ENCODE data around the gene PKN2.
"Not testable (repeated sequence)": the region's sequence is repeated elsewhere in the genome, so short reads cannot be mapped to it uniquely, and the experiment has no call there.

PKN2 gene

DNA sequence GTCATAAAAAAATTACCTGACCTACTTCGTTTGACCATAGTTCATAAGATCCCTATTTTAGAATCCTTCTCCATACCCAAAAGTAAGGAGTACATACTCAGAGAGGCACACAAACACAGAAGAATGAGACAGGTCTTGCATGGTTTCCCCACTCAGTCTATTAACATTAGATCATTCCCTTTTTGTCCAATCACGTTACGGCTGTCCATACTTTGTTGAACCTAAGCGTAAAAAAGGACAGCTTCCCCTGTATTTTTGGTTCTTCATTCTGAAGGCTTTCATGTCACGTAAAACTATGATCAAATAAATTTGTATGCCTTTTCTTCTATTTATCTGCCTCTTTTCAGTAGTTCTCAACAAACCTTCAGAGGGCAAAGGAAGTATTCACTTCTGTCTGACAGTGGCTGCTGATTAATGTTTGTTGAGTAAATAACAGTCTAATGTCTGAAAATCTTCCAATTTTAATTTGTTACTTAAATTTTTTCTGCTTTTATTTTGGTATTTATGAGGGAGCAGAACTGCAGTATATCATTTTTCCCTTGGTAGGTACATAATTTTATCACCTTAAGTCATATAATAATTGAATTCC is 16.4 kb downstream of the PKN2 start:
- Histone ChIP-seq H3K9me2 (replicated peaks; ENCODE audit: low read depth, low read length) (no peaks in the 10 kb centered on the region), H3K4me2 (ENCODE audit: low read depth, low read length, poor library complexity, severe bottlenecking) (no peak overlapping the region), H3K4me1 (ENCODE audit: insufficient read depth, low read length, poor library complexity, severe bottlenecking) (no peaks in the 10 kb centered on the region), H2AFZ (ENCODE audit: low read length) (no peak overlapping the region), H3F3A (ENCODE audit: low read depth) (no peaks in the 10 kb centered on the region), H3K4me3 (ENCODE audit: low read length, poor library complexity, severe bottlenecking) (no peak overlapping the region), H3K79me2 (ENCODE audit: insufficient read depth, low read length) (peaks cover 97% of the 10 kb centered on the region), H3K9me3 (ENCODE audit: insufficient read depth, low read depth, low read length) (no peaks in the 10 kb centered on the region), H3K9ac (ENCODE audit: low read depth, low read length, poor library complexity, severe bottlenecking) (no peak overlapping the region), H3K36me3 (ENCODE audit: insufficient read depth, low read length) (peaks cover 5% of the 10 kb centered on the region; the same call in 1 of the 2 replicates), H3K27me3 (ENCODE audit: insufficient read depth, low read length, poor library complexity, severe bottlenecking) (no peaks in the 10 kb centered on the region), H4K20me1 (ENCODE audit: insufficient read depth, low read length, poor library complexity, severe bottlenecking) (peaks cover 71% of the 10 kb centered on the region)
- no peak for TF ChIP-seq EZH2phosphoT487 (IDR thresholded peaks at IDR 0.05; ENCODE audit: borderline replicate concordance)
- TF ChIP-seq, protein P1, sequence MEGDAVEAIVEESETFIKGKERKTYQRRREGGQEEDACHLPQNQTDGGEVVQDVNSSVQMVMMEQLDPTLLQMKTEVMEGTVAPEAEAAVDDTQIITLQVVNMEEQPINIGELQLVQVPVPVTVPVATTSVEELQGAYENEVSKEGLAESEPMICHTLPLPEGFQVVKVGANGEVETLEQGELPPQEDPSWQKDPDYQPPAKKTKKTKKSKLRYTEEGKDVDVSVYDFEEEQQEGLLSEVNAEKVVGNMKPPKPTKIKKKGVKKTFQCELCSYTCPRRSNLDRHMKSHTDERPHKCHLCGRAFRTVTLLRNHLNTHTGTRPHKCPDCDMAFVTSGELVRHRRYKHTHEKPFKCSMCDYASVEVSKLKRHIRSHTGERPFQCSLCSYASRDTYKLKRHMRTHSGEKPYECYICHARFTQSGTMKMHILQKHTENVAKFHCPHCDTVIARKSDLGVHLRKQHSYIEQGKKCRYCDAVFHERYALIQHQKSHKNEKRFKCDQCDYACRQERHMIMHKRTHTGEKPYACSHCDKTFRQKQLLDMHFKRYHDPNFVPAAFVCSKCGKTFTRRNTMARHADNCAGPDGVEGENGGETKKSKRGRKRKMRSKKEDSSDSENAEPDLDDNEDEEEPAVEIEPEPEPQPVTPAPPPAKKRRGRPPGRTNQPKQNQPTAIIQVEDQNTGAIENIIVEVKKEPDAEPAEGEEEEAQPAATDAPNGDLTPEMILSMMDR (conservative IDR thresholded peaks at IDR 0.05; ENCODE audit: low read length): no peak

DNA sequence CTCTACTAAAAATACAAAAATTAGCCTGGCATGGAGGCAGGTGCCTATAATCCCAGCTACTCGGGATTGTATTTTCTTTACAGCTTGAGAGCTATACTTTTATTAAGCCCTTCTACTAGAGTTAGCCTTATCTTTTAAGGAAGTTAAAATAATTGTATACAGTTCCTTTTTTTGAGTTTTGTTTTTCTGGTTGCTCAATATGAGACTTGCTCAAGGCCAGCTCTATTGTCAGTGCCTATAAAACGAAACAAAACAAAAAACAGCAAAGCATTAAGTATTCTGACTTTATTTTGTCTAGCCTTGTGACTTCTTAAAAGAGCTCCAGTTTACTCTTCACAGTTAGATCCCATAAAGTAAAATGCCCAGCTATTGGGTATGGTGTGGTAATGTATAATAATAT is 17.2 kb downstream of the PKN2 start:
- H2AFZ ChIP-seq (ENCODE audit: low read length): no peak overlapping the region
- H3K9me2 ChIP-seq (replicated peaks; ENCODE audit: low read depth, low read length): no peaks in the 10 kb centered on the region
- peaks cover 11% of the 10 kb centered on the region for H3K36me3 ChIP-seq (ENCODE audit: insufficient read depth, low read length)
- no peaks in the 10 kb centered on the region for H3K27me3 ChIP-seq (ENCODE audit: insufficient read depth, low read length, poor library complexity, severe bottlenecking)
- no peak overlapping the region for H3K4me3 ChIP-seq (ENCODE audit: low read length, poor library complexity, severe bottlenecking)
- no peaks in the 10 kb centered on the region; the same call in 1 of the 2 replicates for H3K9me3 ChIP-seq (ENCODE audit: insufficient read depth, low read depth, low read length)
- peaks cover 71% of the 10 kb centered on the region for H4K20me1 ChIP-seq (ENCODE audit: insufficient read depth, low read length, poor library complexity, severe bottlenecking)
- no peaks in the 10 kb centered on the region for H3F3A ChIP-seq (ENCODE audit: low read depth)
- no peak overlapping the region for H3K4me2 ChIP-seq (ENCODE audit: low read depth, low read length, poor library complexity, severe bottlenecking)
- H3K9ac ChIP-seq (ENCODE audit: low read depth, low read length, poor library complexity, severe bottlenecking): no peak overlapping the region
- peaks cover 97% of the 10 kb centered on the region for H3K79me2 ChIP-seq (ENCODE audit: insufficient read depth, low read length)
- TF ChIP-seq, protein P1 (conservative IDR thresholded peaks at IDR 0.05; ENCODE audit: low read length): no peak
- TF ChIP-seq EZH2phosphoT487 (IDR thresholded peaks at IDR 0.05; ENCODE audit: borderline replicate concordance): no peak
- no peaks in the 10 kb centered on the region for H3K4me1 ChIP-seq (ENCODE audit: insufficient read depth, low read length, poor library complexity, severe bottlenecking)

DNA sequence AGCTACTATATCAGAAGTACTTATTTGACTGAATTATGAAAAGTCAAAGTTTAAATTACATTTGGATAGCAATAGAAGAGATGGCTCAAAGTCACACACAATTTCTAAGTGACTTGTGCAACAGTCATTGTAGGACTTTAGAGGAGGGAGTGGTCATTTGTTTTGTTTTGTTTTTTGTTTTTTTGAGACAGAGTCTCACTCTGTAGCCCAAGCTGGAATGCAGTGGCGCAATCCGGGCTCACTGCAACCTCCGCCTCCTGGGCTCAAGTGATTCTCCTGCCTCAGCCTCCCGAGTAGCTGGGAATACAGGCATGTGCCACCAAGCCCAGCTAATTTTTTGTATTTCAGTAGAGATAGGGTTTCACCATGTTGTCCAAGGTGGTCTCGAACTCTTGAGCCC is 17.7 kb downstream of the PKN2 start:
- H3K4me1 ChIP-seq (ENCODE audit: insufficient read depth, low read length, poor library complexity, severe bottlenecking); H3K9me3 ChIP-seq (ENCODE audit: insufficient read depth, low read depth, low read length); H3K27me3 ChIP-seq (ENCODE audit: insufficient read depth, low read length, poor library complexity, severe bottlenecking); H3F3A ChIP-seq (ENCODE audit: low read depth); H3K9ac ChIP-seq (ENCODE audit: low read depth, low read length, poor library complexity, severe bottlenecking); H3K9me2 ChIP-seq (replicated peaks; ENCODE audit: low read depth, low read length); H3K4me2 ChIP-seq (ENCODE audit: low read depth, low read length, poor library complexity, severe bottlenecking); H3K4me3 ChIP-seq (ENCODE audit: low read length, poor library complexity, severe bottlenecking); H2AFZ ChIP-seq (ENCODE audit: low read length): not testable (repeated sequence)
- H3K36me3 ChIP-seq (ENCODE audit: insufficient read depth, low read length): peaks cover 11% of the 10 kb centered on the region
- H4K20me1 ChIP-seq (ENCODE audit: insufficient read depth, low read length, poor library complexity, severe bottlenecking): peaks cover 70% of the 10 kb centered on the region
- peaks cover 97% of the 10 kb centered on the region for H3K79me2 ChIP-seq (ENCODE audit: insufficient read depth, low read length)

DNA sequence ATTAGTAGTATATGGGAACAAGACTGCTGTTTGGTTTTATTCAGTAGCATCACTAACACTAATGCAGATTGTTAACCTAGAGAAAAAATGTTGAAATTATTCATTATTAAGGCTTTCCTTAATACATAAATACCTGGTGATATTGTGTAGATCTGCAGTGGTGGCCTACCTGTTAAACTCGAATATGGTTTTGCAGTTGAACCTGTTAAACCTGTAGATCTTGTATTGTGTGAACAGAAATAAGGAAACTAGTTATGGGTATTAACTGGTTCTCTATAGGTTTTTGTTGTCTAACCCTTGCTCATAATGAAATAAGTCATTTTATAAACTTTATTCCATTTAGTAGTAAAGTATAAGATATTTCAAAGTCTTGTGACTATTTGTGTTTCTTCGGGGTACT is 23.9 kb downstream of the PKN2 start:
- Histone ChIP-seq H3K4me3 (ENCODE audit: low read length, poor library complexity, severe bottlenecking) (no peak overlapping the region), H2AFZ (ENCODE audit: low read length) (no peak overlapping the region), H3K9ac (ENCODE audit: low read depth, low read length, poor library complexity, severe bottlenecking) (no peak overlapping the region), H4K20me1 (ENCODE audit: insufficient read depth, low read length, poor library complexity, severe bottlenecking) (peaks cover 74% of the 10 kb centered on the region), H3K27me3 (ENCODE audit: insufficient read depth, low read length, poor library complexity, severe bottlenecking) (no peaks in the 10 kb centered on the region), H3F3A (ENCODE audit: low read depth) (no peaks in the 10 kb centered on the region), H3K4me1 (ENCODE audit: insufficient read depth, low read length, poor library complexity, severe bottlenecking) (no peaks in the 10 kb centered on the region), H3K9me2 (replicated peaks; ENCODE audit: low read depth, low read length) (no peaks in the 10 kb centered on the region), H3K36me3 (ENCODE audit: insufficient read depth, low read length) (peaks cover 25% of the 10 kb centered on the region), H3K4me2 (ENCODE audit: low read depth, low read length, poor library complexity, severe bottlenecking) (no peak overlapping the region), H3K9me3 (ENCODE audit: insufficient read depth, low read depth, low read length) (no peaks in the 10 kb centered on the region; the same call in 1 of the 2 replicates), H3K79me2 (ENCODE audit: insufficient read depth, low read length) (peaks cover 95% of the 10 kb centered on the region)
- TF ChIP-seq, protein P1 (conservative IDR thresholded peaks at IDR 0.05; ENCODE audit: low read length): no peak
- no peak for TF ChIP-seq EZH2phosphoT487 (IDR thresholded peaks at IDR 0.05; ENCODE audit: borderline replicate concordance)

DNA sequence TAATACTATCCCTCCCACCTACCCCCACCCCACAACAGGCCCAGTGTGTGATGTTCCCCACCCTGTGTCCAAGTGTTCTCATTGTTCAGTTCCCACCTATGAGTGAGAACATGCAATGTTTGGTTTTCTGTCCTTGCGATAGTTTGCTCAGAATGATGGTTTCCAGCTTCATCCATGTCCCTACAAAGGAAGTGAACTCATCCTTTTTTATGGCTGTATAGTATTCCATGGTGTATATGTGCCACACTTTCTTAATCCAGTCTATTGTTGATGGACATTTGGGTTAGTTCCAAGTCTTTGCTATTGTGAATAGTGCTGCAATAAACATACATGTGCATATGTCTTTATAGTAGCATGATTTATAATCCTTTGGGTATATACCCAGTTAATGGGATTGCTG is 28.8 kb downstream of the PKN2 start:
- not testable (repeated sequence) for H3K9ac ChIP-seq (ENCODE audit: low read depth, low read length, poor library complexity, severe bottlenecking); H3K4me3 ChIP-seq (ENCODE audit: low read length, poor library complexity, severe bottlenecking); H3K9me3 ChIP-seq (ENCODE audit: insufficient read depth, low read depth, low read length); H3K9me2 ChIP-seq (replicated peaks; ENCODE audit: low read depth, low read length); H3K4me1 ChIP-seq (ENCODE audit: insufficient read depth, low read length, poor library complexity, severe bottlenecking); H3F3A ChIP-seq (ENCODE audit: low read depth); H2AFZ ChIP-seq (ENCODE audit: low read length); H3K4me2 ChIP-seq (ENCODE audit: low read depth, low read length, poor library complexity, severe bottlenecking); H3K27me3 ChIP-seq (ENCODE audit: insufficient read depth, low read length, poor library complexity, severe bottlenecking)
- Histone ChIP-seq H3K79me2 (ENCODE audit: insufficient read depth, low read length) (peaks cover 80% of the 10 kb centered on the region), H4K20me1 (ENCODE audit: insufficient read depth, low read length, poor library complexity, severe bottlenecking) (peaks cover 43% of the 10 kb centered on the region), H3K36me3 (ENCODE audit: insufficient read depth, low read length) (peaks cover 19% of the 10 kb centered on the region; the same call in 1 of the 2 replicates)
